Loucy (cell line): ENCODE data around the gene ZNF891.

Source experiments
- H2AFZ ChIP-seq: fragments of 200-600 bp; sonication (generic); 2 replicates; pipeline ENCODE4 v1.6.0; 2016; ENCODE audit warnings: antibody characterized with exemption, mild to moderate bottlenecking, low read length, moderate library complexity
- H3F3A ChIP-seq: fragments of 200-600 bp; 2 replicates; pipeline ENCODE4 v1.6.0; 2016; ENCODE audit warnings: antibody characterized with exemption, low read depth, mild to moderate bottlenecking
- H3K27me3 ChIP-seq: fragments of 200-600 bp; sonication (generic); 2 replicates; pipeline ENCODE4 v1.6.1; 2014; ENCODE audit warnings: low read length, mild to moderate bottlenecking; ENCODE audit not compliant: insufficient read depth, poor library complexity, severe bottlenecking
- H3K36me3 ChIP-seq: fragments of 200-600 bp; sonication (generic); 2 replicates; pipeline ENCODE4 v1.6.1; 2016; ENCODE audit warnings: low read length; ENCODE audit not compliant: insufficient read depth
- H3K4me1 ChIP-seq: fragments of 200-600 bp; sonication (generic); 2 replicates; pipeline ENCODE4 v1.5.1; 2014; ENCODE audit warnings: low read length, mild to moderate bottlenecking; ENCODE audit not compliant: insufficient read depth, poor library complexity, severe bottlenecking
- H3K4me2 ChIP-seq: fragments of 200-600 bp; sonication (generic); 2 replicates; pipeline ENCODE4 v1.6.0; 2014; ENCODE audit warnings: antibody characterized with exemption, low read length, low read depth, mild to moderate bottlenecking; ENCODE audit not compliant: poor library complexity, severe bottlenecking
- H3K4me3 ChIP-seq: fragments of 200-600 bp; sonication (generic); 2 replicates; pipeline ENCODE4 v1.5.1; 2014; ENCODE audit warnings: low read length, mild to moderate bottlenecking, mixed read lengths; ENCODE audit not compliant: poor library complexity, severe bottlenecking
- H3K79me2 ChIP-seq: fragments of 200-600 bp; sonication (generic); 2 replicates; pipeline ENCODE4 v1.6.1; 2014; ENCODE audit warnings: low read length; ENCODE audit not compliant: insufficient read depth
- H3K9ac ChIP-seq: fragments of 200-600 bp; sonication (generic); 2 replicates; pipeline ENCODE4 v1.6.0; 2014; ENCODE audit warnings: mild to moderate bottlenecking, low read depth, low read length, moderate library complexity; ENCODE audit not compliant: poor library complexity, severe bottlenecking
- H3K9me2 ChIP-seq: fragments of 200-600 bp; sonication (generic); replicated peaks from 2 replicates; pipeline ENCODE4 v1.6.1; 2016; ENCODE audit warnings: low read depth, low read length, mixed read lengths
- H3K9me3 ChIP-seq: fragments of 200-600 bp; sonication (generic); 2 replicates; pipeline ENCODE4 v1.6.1; 2014; ENCODE audit warnings: mild to moderate bottlenecking, antibody characterized with exemption, low read length, low read depth; ENCODE audit not compliant: insufficient read depth
- H4K20me1 ChIP-seq: fragments of 200-600 bp; sonication (generic); 2 replicates; pipeline ENCODE4 v1.6.0; 2014; ENCODE audit warnings: antibody characterized with exemption, low read length, mild to moderate bottlenecking; ENCODE audit not compliant: insufficient read depth, poor library complexity, severe bottlenecking
- EZH2phosphoT487 ChIP-seq: fragments of 200-600 bp; IDR thresholded peaks from 2 replicates; pipeline ENCODE4 v1.6.1; 2018; ENCODE audit warnings: antibody characterized with exemption, mild to moderate bottlenecking, moderate library complexity, borderline replicate concordance
- TF ChIP-seq, protein P1 (sequence below): fragments of 200-600 bp; sonication (generic); conservative IDR thresholded peaks from 2 replicates; pipeline ENCODE4 v1.5.1; 2014; ENCODE audit warnings: mild to moderate bottlenecking, antibody characterized with exemption, low read length

ZNF891 gene

GRCh38 chr12:133130808-133131128, 694 bp upstream of the ZNF891 start:
- H3K9me2 ChIP-seq = no peaks in the 10 kb centered on the region
- H3K4me1 ChIP-seq = peaks cover 3% of the 10 kb centered on the region
- TF ChIP-seq, protein P1, sequence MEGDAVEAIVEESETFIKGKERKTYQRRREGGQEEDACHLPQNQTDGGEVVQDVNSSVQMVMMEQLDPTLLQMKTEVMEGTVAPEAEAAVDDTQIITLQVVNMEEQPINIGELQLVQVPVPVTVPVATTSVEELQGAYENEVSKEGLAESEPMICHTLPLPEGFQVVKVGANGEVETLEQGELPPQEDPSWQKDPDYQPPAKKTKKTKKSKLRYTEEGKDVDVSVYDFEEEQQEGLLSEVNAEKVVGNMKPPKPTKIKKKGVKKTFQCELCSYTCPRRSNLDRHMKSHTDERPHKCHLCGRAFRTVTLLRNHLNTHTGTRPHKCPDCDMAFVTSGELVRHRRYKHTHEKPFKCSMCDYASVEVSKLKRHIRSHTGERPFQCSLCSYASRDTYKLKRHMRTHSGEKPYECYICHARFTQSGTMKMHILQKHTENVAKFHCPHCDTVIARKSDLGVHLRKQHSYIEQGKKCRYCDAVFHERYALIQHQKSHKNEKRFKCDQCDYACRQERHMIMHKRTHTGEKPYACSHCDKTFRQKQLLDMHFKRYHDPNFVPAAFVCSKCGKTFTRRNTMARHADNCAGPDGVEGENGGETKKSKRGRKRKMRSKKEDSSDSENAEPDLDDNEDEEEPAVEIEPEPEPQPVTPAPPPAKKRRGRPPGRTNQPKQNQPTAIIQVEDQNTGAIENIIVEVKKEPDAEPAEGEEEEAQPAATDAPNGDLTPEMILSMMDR = no peak
- TF ChIP-seq EZH2phosphoT487 = no peak
- H3K4me2 ChIP-seq = peak overlapping the region; percentile 64
- H4K20me1 ChIP-seq = no peaks in the 10 kb centered on the region
- H3K36me3 ChIP-seq = no peaks in the 10 kb centered on the region
- H3K4me3 ChIP-seq = peak overlapping the region; percentile 73
- no peaks in the 10 kb centered on the region for H3K27me3 ChIP-seq
- peak overlapping the region; percentile 64 for H3K9ac ChIP-seq
- H3K9me3 ChIP-seq = peaks cover 28% of the 10 kb centered on the region; the same call in 1 of the 2 replicates
- no peaks in the 10 kb centered on the region for H3K79me2 ChIP-seq
- H3F3A ChIP-seq = no peaks in the 10 kb centered on the region
- H2AFZ ChIP-seq = peak overlapping the region; percentile 83

DNA sequence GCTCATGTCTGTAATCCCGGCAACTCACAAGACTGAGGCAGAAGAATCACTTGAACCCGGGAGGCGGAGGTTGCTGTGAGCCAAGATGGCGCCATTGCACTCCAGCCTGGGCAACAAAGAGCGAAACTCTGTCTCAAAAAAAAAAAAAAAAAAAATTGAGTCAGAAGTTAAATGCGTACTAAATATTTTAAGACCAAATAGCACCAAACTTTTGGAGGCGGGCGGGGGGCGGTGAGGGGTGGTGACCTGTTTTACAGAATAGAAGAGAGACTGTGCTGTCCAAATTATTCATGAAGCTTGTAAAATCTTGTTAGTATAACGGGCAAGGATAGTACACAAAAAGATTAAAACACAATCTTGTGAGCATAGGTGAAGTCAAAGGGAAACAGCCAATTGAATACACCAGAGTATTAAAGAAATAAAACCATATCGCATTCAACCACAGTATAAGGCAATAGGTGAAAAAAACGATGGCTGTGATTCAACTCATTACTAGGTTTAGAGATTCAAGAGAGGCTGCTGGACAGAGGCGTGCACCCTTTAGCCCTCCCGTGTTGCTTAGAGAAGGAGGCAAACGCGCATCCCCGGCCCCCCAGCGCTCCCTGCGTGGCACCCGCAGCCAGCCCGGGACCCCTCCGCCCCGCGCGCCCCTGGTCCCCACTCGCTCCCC, 571 bp downstream of the ZNF891 start:
- peaks cover 32% of the 10 kb centered on the region; the same call in 1 of the 2 replicates for H3K9me3 ChIP-seq
- peak overlapping the region; percentile 83 for H2AFZ ChIP-seq

DNA sequence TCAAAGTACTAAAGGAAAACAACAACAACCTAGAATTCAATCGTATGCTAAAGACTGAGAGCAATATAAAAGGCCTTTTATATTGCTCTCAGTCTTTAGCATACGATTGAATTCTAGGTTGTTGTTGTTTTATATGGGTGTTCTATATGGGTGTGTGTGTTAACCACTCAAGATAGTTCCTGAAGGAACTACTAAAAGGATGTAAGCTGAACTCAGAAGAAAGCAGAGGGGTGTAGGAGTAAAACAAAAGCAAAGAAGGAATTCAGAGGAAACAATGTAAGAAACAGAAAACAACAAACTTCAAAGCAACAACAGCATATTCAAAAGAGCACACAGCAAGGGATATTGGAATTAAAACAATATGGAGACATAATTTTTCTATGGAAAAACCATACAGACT, 5.4 kb downstream of the ZNF891 start:
- Histone ChIP-seq H3K4me3 (no peak overlapping the region), H3K27me3 (no peaks in the 10 kb centered on the region), H3K79me2 (no peaks in the 10 kb centered on the region), H3F3A (no peaks in the 10 kb centered on the region), H3K4me1 (no peaks in the 10 kb centered on the region), H3K9me2 (no peaks in the 10 kb centered on the region), H3K9ac (no peak overlapping the region), H4K20me1 (no peaks in the 10 kb centered on the region), H3K36me3 (no peaks in the 10 kb centered on the region), H2AFZ (no peak overlapping the region), H3K4me2 (no peak overlapping the region), H3K9me3 (peaks cover 69% of the 10 kb centered on the region)
- TF ChIP-seq, protein P1 = no peak
- TF ChIP-seq EZH2phosphoT487 = no peak

More for the DNA sequence above, 571 bp downstream of the ZNF891 start:
- Histone ChIP-seq H3K4me1 (peaks cover 3% of the 10 kb centered on the region), H3K9me2 (no peaks in the 10 kb centered on the region), H3F3A (no peaks in the 10 kb centered on the region), H3K79me2 (no peaks in the 10 kb centered on the region), H3K27me3 (no peaks in the 10 kb centered on the region), H3K9ac (peak overlapping the region; percentile 64), H3K4me2 (peak overlapping the region; percentile 64), H4K20me1 (no peaks in the 10 kb centered on the region), H3K4me3 (peak overlapping the region; percentile 73), H3K36me3 (no peaks in the 10 kb centered on the region)
- TF ChIP-seq EZH2phosphoT487 = no peak
- TF ChIP-seq, protein P1 = no peak
